Measurements from ENCODE around the gene CABP5. TPM values are rescaled to one million over a fixed set of nuclear protein-coding genes. Genes with fewer than 3 reads are reported as not detected.

The CABP5 gene
- polyA plus RNA-seq, 3 donors, result 0.17 TPM; not detected in 2

GRCh38 chr19:48044561-48044960, 682 bp upstream of the CABP5 start:
- no peak overlapping the region for H3K9ac ChIP-seq (ENCODE audit: insufficient read depth, low read length, poor library complexity, severe bottlenecking)
- intact Hi-C loops (cut with micrococcal nuclease), result no loop called here
- no peak overlapping the region for H3K4me3 Mint-ChIP-seq
- H3K36me3 ChIP-seq (replicated peaks in 1 of 2; ENCODE audit: control insufficient read depth in 1 of 2, insufficient read depth in 2 of 2, low read length in 2 of 2), result no peaks in the 10 kb centered on the region
- no peaks in the 10 kb centered on the region for H3K4me1 ChIP-seq (ENCODE audit: control insufficient read depth in 1 of 2, insufficient read depth in 2 of 2, low read length in 2 of 2)
- 94% methylated on average over 2 of the region's 5 CpGs for WGBS (ENCODE audit: insufficient coverage)
- DNase-seq, result no peak
- no peak overlapping the region for H2AFZ ChIP-seq (ENCODE audit: insufficient read depth, low read depth, low read length, poor library complexity, severe bottlenecking)
- H3K9me3 Mint-ChIP-seq, result peaks cover 0 to 13% (median 10%) of the 10 kb centered on the region in 7 donors
- peaks cover 0 to 4% of the 10 kb centered on the region in 2 donors for H3K9me3 ChIP-seq (replicated peaks in 1 of 2; ENCODE audit: control insufficient read depth in 1 of 2, insufficient read depth in 1 of 2, low read length in 2 of 2)
- no peaks in the 10 kb centered on the region for H3K36me3 Mint-ChIP-seq
- no peak overlapping the region for H3K27ac Mint-ChIP-seq
- H3K27me3 Mint-ChIP-seq (ENCODE audit: low read depth in 3 of 3), result peaks cover 2 to 7% (median 5%) of the 10 kb centered on the region in 3 donors
- no peaks in the 10 kb centered on the region for H3K4me1 Mint-ChIP-seq
- H4K20me1 ChIP-seq (ENCODE audit: insufficient read depth, low read length), result no peaks in the 10 kb centered on the region
- H3K4me2 ChIP-seq (replicated peaks; ENCODE audit: extremely low read depth, low read length, poor library complexity, severe bottlenecking), result no peak overlapping the region
- no peak overlapping the region for H3K4me3 ChIP-seq (replicated peaks in 1 of 3; ENCODE audit: low read depth in 2 of 3, low read length in 3 of 3)
- no peak overlapping the region for H3K27ac ChIP-seq (ENCODE audit: low read depth in 1 of 2, low read length in 2 of 2)
- TF ChIP-seq, protein P1, sequence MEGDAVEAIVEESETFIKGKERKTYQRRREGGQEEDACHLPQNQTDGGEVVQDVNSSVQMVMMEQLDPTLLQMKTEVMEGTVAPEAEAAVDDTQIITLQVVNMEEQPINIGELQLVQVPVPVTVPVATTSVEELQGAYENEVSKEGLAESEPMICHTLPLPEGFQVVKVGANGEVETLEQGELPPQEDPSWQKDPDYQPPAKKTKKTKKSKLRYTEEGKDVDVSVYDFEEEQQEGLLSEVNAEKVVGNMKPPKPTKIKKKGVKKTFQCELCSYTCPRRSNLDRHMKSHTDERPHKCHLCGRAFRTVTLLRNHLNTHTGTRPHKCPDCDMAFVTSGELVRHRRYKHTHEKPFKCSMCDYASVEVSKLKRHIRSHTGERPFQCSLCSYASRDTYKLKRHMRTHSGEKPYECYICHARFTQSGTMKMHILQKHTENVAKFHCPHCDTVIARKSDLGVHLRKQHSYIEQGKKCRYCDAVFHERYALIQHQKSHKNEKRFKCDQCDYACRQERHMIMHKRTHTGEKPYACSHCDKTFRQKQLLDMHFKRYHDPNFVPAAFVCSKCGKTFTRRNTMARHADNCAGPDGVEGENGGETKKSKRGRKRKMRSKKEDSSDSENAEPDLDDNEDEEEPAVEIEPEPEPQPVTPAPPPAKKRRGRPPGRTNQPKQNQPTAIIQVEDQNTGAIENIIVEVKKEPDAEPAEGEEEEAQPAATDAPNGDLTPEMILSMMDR (IDR thresholded peaks at IDR 0.05), result no peak
- no peaks in the 10 kb centered on the region for H3K27me3 ChIP-seq (ENCODE audit: control insufficient read depth in 2 of 2, insufficient read depth in 2 of 2, low read length in 2 of 2)
- H3K79me2 ChIP-seq (ENCODE audit: insufficient read depth, low read length), result no peaks in the 10 kb centered on the region

- no peaks in the 10 kb centered on the region for H3K4me1 ChIP-seq (ENCODE audit: control insufficient read depth in 1 of 2, insufficient read depth in 2 of 2, low read length in 2 of 2)
- DNase-seq, result no peak
- intact Hi-C loops (cut with micrococcal nuclease), result no loop called here
- Mint-ChIP-seq H3K27me3 (ENCODE audit: low read depth in 3 of 3) (peaks cover 2 to 10% (median 6%) of the 10 kb centered on the region in 3 donors), H3K36me3 (no peaks in the 10 kb centered on the region), H3K4me1 (no peaks in the 10 kb centered on the region), H3K27ac (no peak overlapping the region), H3K9me3 (peaks cover 2 to 22% (median 12%) of the 10 kb centered on the region in 7 donors), H3K4me3 (no peak overlapping the region)
- H3K27ac ChIP-seq (ENCODE audit: low read depth in 1 of 2, low read length in 2 of 2), result no peak overlapping the region
- peaks cover 6 to 15% of the 10 kb centered on the region in 2 donors for H3K9me3 ChIP-seq (replicated peaks in 1 of 2; ENCODE audit: control insufficient read depth in 1 of 2, insufficient read depth in 1 of 2, low read length in 2 of 2)
- H4K20me1 ChIP-seq (ENCODE audit: insufficient read depth, low read length), result no peaks in the 10 kb centered on the region
- H3K9ac ChIP-seq (ENCODE audit: insufficient read depth, low read length, poor library complexity, severe bottlenecking), result no peak overlapping the region
- no peak overlapping the region for H3K4me3 ChIP-seq (replicated peaks in 1 of 3; ENCODE audit: low read depth in 2 of 3, low read length in 3 of 3)
- TF ChIP-seq, protein P1 (IDR thresholded peaks at IDR 0.05), result no peak
- no peak overlapping the region for H2AFZ ChIP-seq (ENCODE audit: insufficient read depth, low read depth, low read length, poor library complexity, severe bottlenecking)
- WGBS (ENCODE audit: insufficient coverage), result 100% methylated on average over 1 of the region's 2 CpGs
- no peaks in the 10 kb centered on the region for H3K27me3 ChIP-seq (ENCODE audit: control insufficient read depth in 2 of 2, insufficient read depth in 2 of 2, low read length in 2 of 2)
- no peaks in the 10 kb centered on the region for H3K79me2 ChIP-seq (ENCODE audit: insufficient read depth, low read length)
- H3K4me2 ChIP-seq (replicated peaks; ENCODE audit: extremely low read depth, low read length, poor library complexity, severe bottlenecking), result no peak overlapping the region
- H3K36me3 ChIP-seq (replicated peaks in 1 of 2; ENCODE audit: control insufficient read depth in 1 of 2, insufficient read depth in 2 of 2, low read length in 2 of 2), result no peaks in the 10 kb centered on the region
These were observed 1.9 kb downstream of the CABP5 start for GRCh38 chr19:48041877-48042580.
